ENCODE measurements around the gene TOR2A. TPM values are rescaled to one million over a fixed set of nuclear protein-coding genes. Genes with fewer than 3 reads are reported as not detected.

TOR2A gene
- total and polyA plus RNA-seq, 9 donors, result 2.8 to 12.6 (median 9.9) TPM

DNA sequence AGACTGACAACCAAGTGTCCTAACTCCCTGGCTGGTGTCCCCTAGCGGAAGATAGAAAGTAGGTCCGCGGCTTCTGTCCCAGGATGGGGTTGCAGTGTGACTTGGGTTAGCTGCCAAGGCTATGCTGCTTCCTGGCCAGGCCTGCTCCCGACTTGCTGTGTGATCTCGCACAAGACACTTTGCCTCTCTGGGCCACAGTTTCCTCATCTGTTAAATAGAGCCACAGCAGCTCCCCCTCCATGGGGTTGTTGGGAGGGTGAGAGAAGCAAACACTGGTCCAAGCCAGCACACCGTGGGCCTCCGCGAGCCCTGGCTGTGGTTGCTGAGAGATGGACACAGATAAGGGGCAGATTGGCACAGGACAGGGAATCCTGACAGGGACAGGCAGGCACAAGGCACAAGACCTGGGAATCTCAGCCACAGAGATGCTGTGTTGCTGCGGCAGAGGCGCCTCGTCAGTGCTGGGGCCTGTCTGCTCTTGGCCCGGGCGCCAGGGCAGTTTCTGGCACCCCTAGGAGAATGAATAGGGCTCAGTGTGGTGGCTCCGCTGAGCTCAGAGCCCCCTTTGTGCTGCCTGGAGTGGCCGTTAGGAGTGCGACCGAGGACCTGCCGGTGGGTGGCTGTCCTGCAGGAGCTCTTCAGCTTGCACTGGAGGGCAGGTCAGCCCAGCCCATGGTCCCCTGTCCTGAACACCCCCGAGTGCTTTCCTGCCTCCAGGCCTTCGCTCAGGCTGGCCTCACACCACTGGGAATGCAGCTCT, 45.2 kb upstream of the TOR2A start:
- intact Hi-C loops (cut with DNase I), result loop anchor here in 2 of 4 donors (5.0 to 10.0 kb wide), 3 partner anchors 38 to 84 kb away; partner anchors contain the start of gene TOR2A (in 1 of the 2)
- H3K27me3 ChIP-seq, result no peaks in the 10 kb centered on the region
- no peak overlapping the region for H3K27ac ChIP-seq
- H3K4me3 ChIP-seq, result no peak overlapping the region
- H3K9me3 ChIP-seq, result no peaks in the 10 kb centered on the region
- H3K4me1 ChIP-seq (ENCODE audit: insufficient read depth), result peaks cover 3% of the 10 kb centered on the region
- DNase-seq, result no peak
- no peaks in the 10 kb centered on the region for H3K36me3 ChIP-seq
- 81 to 89% (median 87%) methylated on average over 20 of the region's 20 CpGs for WGBS, 3 donors
- TF ChIP-seq POLR2A (IDR thresholded peaks at IDR 0.05) (no peak), EP300 (IDR thresholded peaks at IDR 0.05) (no peak)
- TF ChIP-seq, protein P1, sequence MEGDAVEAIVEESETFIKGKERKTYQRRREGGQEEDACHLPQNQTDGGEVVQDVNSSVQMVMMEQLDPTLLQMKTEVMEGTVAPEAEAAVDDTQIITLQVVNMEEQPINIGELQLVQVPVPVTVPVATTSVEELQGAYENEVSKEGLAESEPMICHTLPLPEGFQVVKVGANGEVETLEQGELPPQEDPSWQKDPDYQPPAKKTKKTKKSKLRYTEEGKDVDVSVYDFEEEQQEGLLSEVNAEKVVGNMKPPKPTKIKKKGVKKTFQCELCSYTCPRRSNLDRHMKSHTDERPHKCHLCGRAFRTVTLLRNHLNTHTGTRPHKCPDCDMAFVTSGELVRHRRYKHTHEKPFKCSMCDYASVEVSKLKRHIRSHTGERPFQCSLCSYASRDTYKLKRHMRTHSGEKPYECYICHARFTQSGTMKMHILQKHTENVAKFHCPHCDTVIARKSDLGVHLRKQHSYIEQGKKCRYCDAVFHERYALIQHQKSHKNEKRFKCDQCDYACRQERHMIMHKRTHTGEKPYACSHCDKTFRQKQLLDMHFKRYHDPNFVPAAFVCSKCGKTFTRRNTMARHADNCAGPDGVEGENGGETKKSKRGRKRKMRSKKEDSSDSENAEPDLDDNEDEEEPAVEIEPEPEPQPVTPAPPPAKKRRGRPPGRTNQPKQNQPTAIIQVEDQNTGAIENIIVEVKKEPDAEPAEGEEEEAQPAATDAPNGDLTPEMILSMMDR (IDR thresholded peaks at IDR 0.05), result no peak

DNA sequence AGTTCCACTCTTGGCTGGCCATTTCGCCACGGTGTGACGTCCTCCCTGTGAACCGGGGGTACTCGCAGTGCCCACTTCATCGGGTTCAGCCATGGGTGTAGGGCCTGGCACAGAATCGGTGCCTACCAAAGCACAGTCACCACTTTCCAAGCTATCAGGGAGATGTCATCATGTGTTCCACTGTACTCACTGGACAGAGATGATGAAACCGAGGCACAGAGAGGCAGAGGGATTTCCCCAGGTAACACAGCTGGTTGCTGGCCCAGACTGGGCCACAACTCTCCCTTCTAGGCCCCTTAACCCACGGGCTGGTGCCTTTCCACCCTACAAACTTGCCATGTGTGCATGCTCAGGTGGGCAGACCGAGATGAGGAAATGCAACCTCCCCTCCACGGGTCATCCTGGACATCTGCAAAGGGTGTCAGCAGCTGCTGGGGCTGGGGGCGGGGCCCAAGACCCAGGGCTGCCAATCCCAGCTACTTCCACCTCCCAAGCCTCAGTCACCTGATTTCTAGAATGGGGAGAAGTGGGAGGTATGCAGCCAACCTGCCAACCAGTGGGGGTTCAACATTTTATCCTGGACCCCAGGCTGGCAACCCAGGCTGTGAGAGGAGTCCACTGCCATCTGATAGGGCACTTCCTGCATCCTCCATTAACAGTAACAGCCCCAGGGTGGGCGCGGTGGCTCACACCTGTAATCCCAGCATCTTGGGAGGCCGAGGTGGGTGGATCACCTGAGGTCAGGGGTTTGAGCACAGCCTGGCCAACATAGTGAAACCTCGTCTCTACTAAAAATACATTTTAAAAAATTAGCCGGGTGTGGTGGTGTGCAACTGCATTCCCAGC, 44.3 kb upstream of the TOR2A start:
- intact Hi-C loops (cut with DNase I), result no loop called here
- peak overlapping the region; percentile 68 to 69 for H3K27ac ChIP-seq
- 65 to 70% (median 68%) methylated on average over 14 to 17 of the region's 17 CpGs for WGBS, 3 donors
- no peak for TF ChIP-seq POLR2A (IDR thresholded peaks at IDR 0.05)
- TF ChIP-seq, protein P1 (IDR thresholded peaks at IDR 0.05), result no peak
- no peak for TF ChIP-seq EP300 (IDR thresholded peaks at IDR 0.05)
- no peaks in the 10 kb centered on the region for H3K4me1 ChIP-seq (ENCODE audit: insufficient read depth)
- no peaks in the 10 kb centered on the region for H3K9me3 ChIP-seq
- no peaks in the 10 kb centered on the region for H3K27me3 ChIP-seq
- H3K4me3 ChIP-seq, result no peak overlapping the region
- no peaks in the 10 kb centered on the region for H3K36me3 ChIP-seq
- no peak for DNase-seq

DNA sequence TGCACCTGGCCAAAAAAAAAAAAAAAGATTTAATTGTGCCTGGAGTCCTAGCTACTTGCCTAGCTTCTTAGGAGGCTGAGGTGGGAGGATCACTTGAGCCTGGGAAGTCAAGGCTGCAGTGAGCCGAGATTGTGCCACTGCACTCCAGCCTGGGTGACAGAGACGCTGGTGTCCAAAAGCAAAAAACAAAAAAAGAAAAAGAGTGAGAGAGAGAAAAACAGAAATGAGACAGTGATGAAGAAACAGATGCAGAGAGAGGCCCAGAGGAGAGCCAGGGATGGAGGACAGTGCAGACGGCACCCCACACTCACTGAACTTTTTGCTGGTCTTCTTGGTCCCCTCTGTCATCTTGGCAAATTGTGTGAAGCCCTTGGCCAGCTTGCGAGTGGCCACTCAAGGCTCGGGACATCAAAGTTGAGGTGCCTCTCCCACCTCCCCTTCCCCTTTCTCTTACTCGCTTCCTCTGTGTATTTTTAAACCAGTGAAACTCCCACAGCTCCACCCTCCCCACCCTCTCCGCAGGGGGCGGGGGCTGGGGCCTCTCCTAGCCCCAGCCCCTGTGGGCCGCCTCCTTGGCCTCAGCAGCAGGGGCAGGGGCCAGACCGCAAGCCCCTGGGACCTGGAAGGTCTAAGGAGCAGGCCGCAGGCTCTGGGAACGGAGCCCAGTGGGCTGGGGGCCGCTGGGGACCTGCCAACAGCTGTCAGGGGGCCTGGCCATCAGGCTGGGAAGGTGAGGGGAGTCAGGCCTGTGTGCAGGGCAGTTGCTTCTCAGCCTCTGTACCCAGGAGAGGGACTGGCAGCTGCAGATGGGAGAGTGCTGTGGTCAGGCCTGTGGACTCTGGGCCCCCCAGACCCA, 43.4 kb upstream of the TOR2A start, which contains the start of gene SH2D3C:
SH2D3C (minus strand) TSS at position 387 of the 856 bp plus-strand sequence; CDS start at position 348, 39 bp downstream.
- Histone ChIP-seq H3K27me3 (no peaks in the 10 kb centered on the region), H3K27ac (peak within 1 kb of the TSS; percentile 68 to 69), H3K9me3 (no peaks in the 10 kb centered on the region), H3K4me3 (no peak within 1 kb of the TSS), H3K4me1 (ENCODE audit: insufficient read depth) (no peaks in the 10 kb centered on the region), H3K36me3 (no peaks in the 10 kb centered on the region)
- DNase-seq, result peak in 1 of 5 donors; percentile 44
- intact Hi-C loops (cut with DNase I), result no loop called here
- WGBS, 3 donors, result 34 to 38% (median 37%) methylated on average over 13 of the region's 13 CpGs
- TF ChIP-seq, protein P1 (IDR thresholded peaks at IDR 0.05), result no peak
- TF ChIP-seq POLR2A (IDR thresholded peaks at IDR 0.05) (no peak), EP300 (IDR thresholded peaks at IDR 0.05) (no peak)

Measured in ovary (tissue), 9 donors.